Measurements from ENCODE around the gene RNF38. TPM values are rescaled to one million over a fixed set of nuclear protein-coding genes. Genes with fewer than 3 reads are reported as not detected.
"Not testable (repeated sequence)": the region's sequence is repeated elsewhere in the genome, so short reads cannot be mapped to it uniquely, and the experiment has no call there.

RNF38 gene
- total RNA-seq, 6 experiments from 2014 or later, result 6.8 to 13.5 (median 11.9) TPM

GRCh38 chr9:36423206-36423605 is 23.1 kb upstream of the RNF38 start:
- Histone ChIP-seq H3K9me3 (no peaks in the 10 kb centered on the region), H3K4me1 (peaks cover 0 to 39% (median 18%) of the 10 kb centered on the region in 4 donors), H3K36me3 (no peaks in the 10 kb centered on the region), H3K4me3 (no peak overlapping the region), H3K27me3 (no peaks in the 10 kb centered on the region), H3K27ac (peak overlapping the region in 1 of 3 donors; percentile 35)
- no peak for TF ChIP-seq POLR2A (IDR thresholded peaks at IDR 0.05)
- TF ChIP-seq CTCF (IDR thresholded peaks at IDR 0.05), result no peak
- DNase-seq, result no peak
- intact Hi-C loops (cut with DNase I), result no loop called here
- no peak for ATAC-seq
- WGBS (ENCODE audit: insufficient coverage, low coverage, low lambda C conversion rate, missing lambda C conversion rate), result 76% methylated on average over 3 of the region's 3 CpGs

DNA sequence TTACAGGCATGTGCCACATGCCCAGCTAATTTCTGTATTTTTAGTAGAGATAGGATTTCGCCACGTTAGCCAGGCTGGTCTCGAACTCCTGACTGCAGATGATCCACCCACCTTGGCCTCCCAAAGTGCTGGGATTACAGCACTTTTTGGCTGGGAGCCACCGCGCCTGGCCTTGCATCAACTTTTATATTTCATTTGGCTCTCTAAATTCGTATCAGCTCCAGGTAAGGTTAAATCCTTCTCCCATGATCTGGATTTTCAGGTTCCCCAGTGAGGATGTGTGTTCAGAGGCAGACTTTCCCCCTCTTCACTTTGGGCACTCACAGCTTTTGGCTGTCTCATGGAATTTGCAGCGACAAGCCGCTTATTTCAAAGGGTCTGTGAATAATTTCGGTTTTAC is 16.8 kb upstream of the RNF38 start:
- H3K36me3 ChIP-seq, result no peaks in the 10 kb centered on the region
- H3K27me3 ChIP-seq, result no peaks in the 10 kb centered on the region
- H3K9me3 ChIP-seq, result no peaks in the 10 kb centered on the region
- no peak for ATAC-seq
- H3K4me1 ChIP-seq, result peaks cover 0 to 33% (median 16%) of the 10 kb centered on the region in 4 donors
- TF ChIP-seq CTCF (IDR thresholded peaks at IDR 0.05) (no peak), POLR2A (IDR thresholded peaks at IDR 0.05) (no peak)
- H3K4me3 ChIP-seq, result no peak overlapping the region
- H3K27ac ChIP-seq, result no peak overlapping the region
- DNase-seq, result peak in 1 of 3 donors; percentile 67
- 56% methylated on average over 9 of the region's 9 CpGs for WGBS (ENCODE audit: insufficient coverage, low coverage, low lambda C conversion rate, missing lambda C conversion rate)
- intact Hi-C loops (cut with DNase I), result no loop called here

DNA sequence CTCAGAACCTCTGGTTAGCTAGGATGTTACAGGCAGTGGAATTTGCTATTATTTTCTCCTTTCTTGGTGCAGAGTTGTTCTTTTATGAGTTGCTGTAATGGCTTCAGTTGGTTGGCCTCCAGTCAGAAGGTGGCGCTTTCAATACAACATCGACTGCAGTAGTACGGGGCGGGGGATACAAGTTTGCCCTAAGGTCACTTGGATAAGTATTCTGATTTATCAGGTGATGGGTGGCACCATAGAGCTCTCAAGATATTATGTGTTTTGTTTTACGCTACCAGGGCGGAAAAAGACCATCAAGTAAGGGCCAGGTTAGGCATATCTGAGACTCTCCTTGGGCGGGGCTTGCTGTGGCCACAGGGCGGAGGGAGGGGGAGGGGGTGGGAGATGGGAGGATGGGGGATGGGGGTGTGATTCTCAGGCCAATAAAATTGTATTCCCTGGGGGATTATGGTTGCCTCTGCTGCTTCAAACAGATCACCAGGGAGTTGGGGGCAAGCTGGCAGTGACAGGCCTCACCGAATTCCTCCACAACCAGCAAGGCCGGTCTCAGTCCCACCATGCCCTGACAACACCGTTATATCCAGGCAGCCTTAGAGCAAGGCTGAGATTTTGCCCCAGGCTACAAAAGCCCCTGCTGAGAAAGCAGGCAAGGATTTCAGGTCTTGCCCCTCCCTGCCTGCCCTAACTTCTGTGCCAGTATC is 15.9 kb upstream of the RNF38 start:
- WGBS (ENCODE audit: insufficient coverage, low coverage, low lambda C conversion rate, missing lambda C conversion rate), result 93% methylated on average over 6 of the region's 11 CpGs
- H3K9me3 ChIP-seq, result no peaks in the 10 kb centered on the region
- intact Hi-C loops (cut with DNase I), result no loop called here

GRCh38 chr9:36411410-36411809 is 11.3 kb upstream of the RNF38 start:
- H3K36me3 ChIP-seq; ATAC-seq; H3K27me3 ChIP-seq; H3K4me3 ChIP-seq; DNase-seq; H3K27ac ChIP-seq; H3K9me3 ChIP-seq; intact Hi-C loops (cut with DNase I); H3K4me1 ChIP-seq: not testable (repeated sequence)
- WGBS (ENCODE audit: insufficient coverage, low coverage, low lambda C conversion rate, missing lambda C conversion rate), result 88% methylated on average over 3 of the region's 3 CpGs

More for the DNA sequence above, 15.9 kb upstream of the RNF38 start:
- H3K4me1 ChIP-seq, result peaks cover 0 to 33% (median 16%) of the 10 kb centered on the region in 4 donors
- no peak for DNase-seq
- H3K36me3 ChIP-seq, result no peaks in the 10 kb centered on the region
- no peak for TF ChIP-seq CTCF (IDR thresholded peaks at IDR 0.05)
- H3K27ac ChIP-seq, result no peak overlapping the region
- H3K4me3 ChIP-seq, result no peak overlapping the region
- H3K27me3 ChIP-seq, result no peaks in the 10 kb centered on the region
- ATAC-seq, result no peak

DNA sequence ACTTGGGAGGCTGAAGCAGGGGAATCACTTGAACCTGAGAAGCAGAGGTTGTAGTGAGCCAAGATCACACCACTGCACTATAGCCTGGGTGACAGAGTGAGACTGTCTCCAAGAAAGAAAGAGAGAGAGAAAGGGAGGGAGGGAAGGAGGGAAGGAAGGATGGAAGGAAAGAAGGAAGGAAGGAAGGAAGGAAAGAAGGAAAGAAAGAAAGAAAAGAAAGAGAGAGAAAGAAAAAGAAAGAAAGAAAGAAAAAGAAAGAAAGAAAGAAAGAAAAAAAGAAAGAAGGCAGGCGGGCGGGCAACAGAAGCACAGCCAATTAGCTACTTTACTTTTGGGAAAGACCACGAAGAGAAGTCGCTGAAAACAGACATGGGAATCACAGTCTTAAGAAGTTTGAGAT is 9.0 kb upstream of the RNF38 start:
- intact Hi-C loops (cut with DNase I), result loop anchor here (5.0 to 10.0 kb wide), 3 partner anchors 33 to 146 kb away; no protein-coding TSS in a partner anchor
- H3K27ac ChIP-seq, H3K36me3 ChIP-seq, H3K27me3 ChIP-seq, H3K9me3 ChIP-seq, DNase-seq, ATAC-seq, H3K4me3 ChIP-seq, H3K4me1 ChIP-seq: not testable (repeated sequence)
- 83% methylated on average over 4 of the region's 4 CpGs for WGBS (ENCODE audit: insufficient coverage, low coverage, low lambda C conversion rate, missing lambda C conversion rate)
